Measurements from ENCODE around the gene MYCL.
"Not testable (repeated sequence)": the region's sequence is repeated elsewhere in the genome, so short reads cannot be mapped to it uniquely, and the experiment has no call there.

MYCL gene

GRCh38 chr1:39926343-39926793, 24.7 kb upstream of the MYCL start:
- peak overlapping the region in 8 of 11 experiments; percentile 47 to 71 (median 60); a peak in 16 of 22 replicates for H3K27ac ChIP-seq
- no peaks in the 10 kb centered on the region for H3K9me3 ChIP-seq (replicated peaks in 1 of 11)
- H3K27me3 ChIP-seq = no peaks in the 10 kb centered on the region
- H3K9ac ChIP-seq = peak overlapping the region in 7 of 11 experiments; percentile 38 to 65 (median 44); a peak in 13 of 22 replicates
- peaks cover 22 to 33% (median 27%) of the 10 kb centered on the region in 10 experiments for H3K4me1 ChIP-seq
- TF ChIP-seq Cebpa-rat (IDR thresholded peaks at IDR 0.05) = no peak
- H3K36me3 ChIP-seq = no peaks in the 10 kb centered on the region
- H3K4me2 ChIP-seq = peak overlapping the region; percentile 42 to 78 (median 61)
- no peak overlapping the region for H3K4me3 ChIP-seq
- H4K20me1 ChIP-seq = no peaks in the 10 kb centered on the region

GRCh38 chr1:39925721-39926342, 24.1 kb upstream of the MYCL start:
- Histone ChIP-seq H3K36me3 (no peaks in the 10 kb centered on the region), H3K9ac (peak overlapping the region in 5 of 11 experiments; percentile 38 to 60 (median 44); a peak in 7 of 22 replicates), H3K27me3 (no peaks in the 10 kb centered on the region), H3K4me3 (no peak overlapping the region), H3K4me2 (peak overlapping the region; percentile 42 to 78 (median 61)), H3K27ac (peak overlapping the region in 7 of 11 experiments; percentile 11 to 71 (median 61); a peak in 12 of 22 replicates), H3K4me1 (peaks cover 22 to 33% (median 27%) of the 10 kb centered on the region in 10 experiments), H4K20me1 (no peaks in the 10 kb centered on the region), H3K9me3 (replicated peaks in 1 of 11) (no peaks in the 10 kb centered on the region)
- TF ChIP-seq Cebpa-rat (IDR thresholded peaks at IDR 0.05) = no peak

GRCh38 chr1:39922251-39922688, 20.6 kb upstream of the MYCL start:
- no peak for TF ChIP-seq Cebpa-rat (IDR thresholded peaks at IDR 0.05)
- H3K27me3 ChIP-seq = no peaks in the 10 kb centered on the region
- no peaks in the 10 kb centered on the region for H4K20me1 ChIP-seq
- no peak overlapping the region for H3K27ac ChIP-seq
- H3K4me1 ChIP-seq = peaks cover 19 to 24% (median 20%) of the 10 kb centered on the region in 10 experiments
- no peaks in the 10 kb centered on the region for H3K36me3 ChIP-seq
- no peaks in the 10 kb centered on the region for H3K9me3 ChIP-seq (replicated peaks in 1 of 11)
- no peak overlapping the region for H3K4me3 ChIP-seq
- H3K9ac ChIP-seq = no peak overlapping the region
- no peak overlapping the region for H3K4me2 ChIP-seq

GRCh38 chr1:39919545-39919944, 17.8 kb upstream of the MYCL start:
- Histone ChIP-seq H3K4me1 (peaks cover 0 to 4% (median 0%) of the 10 kb centered on the region in 10 experiments; a peak in 3 of 20 replicates), H3K27me3 (no peaks in the 10 kb centered on the region), H3K9me3 (replicated peaks in 1 of 11) (no peaks in the 10 kb centered on the region), H3K36me3 (no peaks in the 10 kb centered on the region), H3K27ac (no peak overlapping the region), H3K4me3 (no peak overlapping the region), H4K20me1 (no peaks in the 10 kb centered on the region), H3K9ac (no peak overlapping the region), H3K4me2 (no peak overlapping the region; a peak in 1 of 22 replicates)
- no peak for TF ChIP-seq Cebpa-rat (IDR thresholded peaks at IDR 0.05)

GRCh38 chr1:39917825-39918224, 16.1 kb upstream of the MYCL start:
- no peak overlapping the region for H3K4me3 ChIP-seq
- H3K9me3 ChIP-seq (replicated peaks in 1 of 11) = no peaks in the 10 kb centered on the region
- no peak for TF ChIP-seq Cebpa-rat (IDR thresholded peaks at IDR 0.05)
- H3K27me3 ChIP-seq = no peaks in the 10 kb centered on the region
- H3K4me1 ChIP-seq = peaks cover 0 to 4% (median 0%) of the 10 kb centered on the region in 10 experiments; a peak in 3 of 20 replicates
- H3K4me2 ChIP-seq = no peak overlapping the region
- H3K27ac ChIP-seq = no peak overlapping the region
- no peaks in the 10 kb centered on the region for H4K20me1 ChIP-seq
- no peak overlapping the region for H3K9ac ChIP-seq
- H3K36me3 ChIP-seq = no peaks in the 10 kb centered on the region

GRCh38 chr1:39915499-39916129, 13.9 kb upstream of the MYCL start:
- TF ChIP-seq Cebpa-rat (IDR thresholded peaks at IDR 0.05) = no peak
- Histone ChIP-seq H3K27me3 (no peaks in the 10 kb centered on the region), H3K36me3 (no peaks in the 10 kb centered on the region), H3K9me3 (replicated peaks in 1 of 11) (no peaks in the 10 kb centered on the region), H3K9ac (no peak overlapping the region), H3K4me2 (no peak overlapping the region), H3K4me3 (no peak overlapping the region), H4K20me1 (no peaks in the 10 kb centered on the region), H3K27ac (no peak overlapping the region), H3K4me1 (peaks cover 0 to 4% (median 0%) of the 10 kb centered on the region in 10 experiments; a peak in 3 of 20 replicates)

- H3K27ac ChIP-seq, H3K27me3 ChIP-seq, H3K4me2 ChIP-seq, H3K4me1 ChIP-seq, H3K9ac ChIP-seq, H4K20me1 ChIP-seq, H3K4me3 ChIP-seq, H3K36me3 ChIP-seq: not testable (repeated sequence)
- H3K9me3 ChIP-seq (replicated peaks in 1 of 11) = peaks cover 9 to 16% (median 13%) of the 10 kb centered on the region in 11 experiments
Observed at GRCh38 chr1:39913136-39913535, 11.4 kb upstream of the MYCL start.

GRCh38 chr1:39910263-39910662, 8.5 kb upstream of the MYCL start:
- no peak overlapping the region for H3K9ac ChIP-seq

GRCh38 chr1:39908534-39908933, 6.8 kb upstream of the MYCL start:
- Histone ChIP-seq H3K9ac (no peak overlapping the region), H3K27ac (peak overlapping the region in 2 of 11 experiments; percentile 44 to 58; a peak in 2 of 22 replicates), H3K9me3 (replicated peaks in 1 of 11) (peaks cover 10 to 22% (median 17%) of the 10 kb centered on the region in 11 experiments), H3K4me3 (no peak overlapping the region), H3K36me3 (no peaks in the 10 kb centered on the region), H3K4me1 (peaks cover 0 to 32% (median 19%) of the 10 kb centered on the region in 10 experiments; a peak in 13 of 20 replicates), H4K20me1 (no peaks in the 10 kb centered on the region), H3K4me2 (peak overlapping the region in 2 of 11 experiments; percentile 56 to 73; a peak in 3 of 22 replicates), H3K27me3 (peaks cover under 1 to 7% (median 6%) of the 10 kb centered on the region in 11 experiments; a peak in 20 of 22 replicates)
- TF ChIP-seq Cebpa-rat (IDR thresholded peaks at IDR 0.05) = no peak

More at GRCh38 chr1:39910263-39910662, 8.5 kb upstream of the MYCL start:
- H3K36me3 ChIP-seq = no peaks in the 10 kb centered on the region
- H3K4me1 ChIP-seq = peaks cover 0 to 27% (median 15%) of the 10 kb centered on the region in 10 experiments; a peak in 13 of 20 replicates
- H3K4me3 ChIP-seq = no peak overlapping the region
- TF ChIP-seq Cebpa-rat (IDR thresholded peaks at IDR 0.05) = no peak
- H3K27me3 ChIP-seq = no peaks in the 10 kb centered on the region
- peaks cover 10 to 22% (median 17%) of the 10 kb centered on the region in 11 experiments for H3K9me3 ChIP-seq (replicated peaks in 1 of 11)
- no peak overlapping the region for H3K27ac ChIP-seq
- no peaks in the 10 kb centered on the region for H4K20me1 ChIP-seq
- H3K4me2 ChIP-seq = no peak overlapping the region
